H1 (cell line): Measurements from ENCODE around the gene P3H3. TPM values are rescaled to one million over a fixed set of nuclear protein-coding genes. Genes with fewer than 3 reads are reported as not detected.

Source experiments
- CTCF ChIA-PET: fragments of 300-600 bp; sonication (Branson Sonifier 250); formaldehyde crosslinking; loops from one replicate; lab custom pipeline; 2021; ENCODE audit not compliant: partially characterized antibody; lab: Charles Lee
- POLR2A ChIA-PET: fragments of 300-600 bp; sonication (Branson Sonifier 250); formaldehyde crosslinking; loops from one replicate; lab custom pipeline; 2021; ENCODE audit warnings: inconsistent platforms; ENCODE audit not compliant: partially characterized antibody; lab: Charles Lee
- DNase-seq, 2 experiments: peaks; one replicate each; pipeline versions ENCODE4 v3.0.0 to v3.0.0-alpha.2; 2010 to 2022; ENCODE audit warnings: low spot score in 2 of 2, low read depth in 1 of 2, mixed read lengths in 1 of 2
- FAIRE-seq: peaks from 2 replicates; lab custom pipeline; 2011; peaks lifted over from hg19 to GRCh38; lab: Jason Lieb, UNC
- H2AFZ ChIP-seq: 2 replicates; pipeline ENCODE4 v1.8.1; 2012; ENCODE audit warnings: low read length, inconsistent platforms
- H2AK5ac ChIP-seq: 2 replicates; pipeline ENCODE4 v1.6.1; 2013; ENCODE audit warnings: low read depth, low read length
- H2BK120ac ChIP-seq: replicated peaks from 2 replicates; pipeline ENCODE3; 2013; ENCODE audit warnings: low read depth, low read length, inconsistent platforms
- H2BK12ac ChIP-seq: 2 replicates; pipeline ENCODE4 v1.6.1; 2013; ENCODE audit warnings: low read depth, low read length
- H2BK15ac ChIP-seq: 2 replicates; pipeline ENCODE4 v1.6.1; 2013; ENCODE audit warnings: low read length
- H2BK20ac ChIP-seq: 2 replicates; pipeline ENCODE4 v1.6.1; 2013; ENCODE audit warnings: low read length
- H2BK5ac ChIP-seq: 2 replicates; pipeline ENCODE4 v1.6.1; 2013; ENCODE audit warnings: low read depth, low read length
- H3K14ac ChIP-seq: 2 replicates; pipeline ENCODE4 v1.6.1; 2013; ENCODE audit warnings: inconsistent platforms; ENCODE audit not compliant: insufficient read length
- H3K18ac ChIP-seq: 2 replicates; pipeline ENCODE4 v1.6.1; 2013; ENCODE audit warnings: low read length; ENCODE audit errors: extremely low read depth
- H3K23ac ChIP-seq: 2 replicates; pipeline ENCODE4 v1.6.1; 2013; ENCODE audit warnings: inconsistent platforms; ENCODE audit not compliant: insufficient read length
- H3K23me2 ChIP-seq: 2 replicates; pipeline ENCODE4 v1.6.1; 2013; ENCODE audit warnings: low read depth, low read length
- H3K27ac ChIP-seq: 2 replicates; pipeline ENCODE4 v1.6.1; 2011; ENCODE audit warnings: low read depth, low read length, inconsistent platforms
- H3K27me3 ChIP-seq, 4 experiments: replicated peaks in 1 of 4; 1 replicate in 1 of 4; 2 replicates in 3 of 4; pipeline versions ENCODE4 v1.6.1 to v1.8.1; 2011 to 2013; ENCODE audit warnings: low read length in 3 of 4, mild to moderate bottlenecking in 3 of 4, inconsistent platforms in 2 of 4, mixed read lengths in 2 of 4, moderate library complexity in 1 of 4; ENCODE audit not compliant: control insufficient read depth in 3 of 4, insufficient read depth in 3 of 4; ENCODE audit errors: extremely low read depth in 1 of 4
- H3K36me3 ChIP-seq, 4 experiments: 2 replicates each; pipeline versions ENCODE4 v1.6.1 to v1.8.1; 2011 to 2013; ENCODE audit warnings: mild to moderate bottlenecking in 4 of 4, low read length in 3 of 4, moderate library complexity in 2 of 4, control low read depth in 1 of 4, inconsistent platforms in 1 of 4; ENCODE audit not compliant: insufficient read depth in 4 of 4, control insufficient read depth in 2 of 4
- H3K4ac ChIP-seq: replicated peaks from 2 replicates; pipeline ENCODE3; 2013; ENCODE audit warnings: low read length, low read depth, mixed read lengths, inconsistent platforms; ENCODE audit not compliant: insufficient read length
- H3K4me1 ChIP-seq, 4 experiments: replicated peaks in 1 of 4; 1 replicate in 1 of 4; 2 replicates in 3 of 4; pipeline versions ENCODE4 v1.6.1 to v1.8.1; 2011 to 2013; ENCODE audit warnings: low read length in 3 of 4, inconsistent platforms in 2 of 4, mixed read lengths in 1 of 4; ENCODE audit not compliant: insufficient read depth in 4 of 4, control insufficient read depth in 3 of 4
- H3K4me2 ChIP-seq, 2 experiments: 2 replicates each; pipeline versions ENCODE4 v1.6.1 to v1.8.1; 2011 to 2013; ENCODE audit warnings: low read depth in 2 of 2, low read length in 2 of 2, control low read depth in 1 of 2, inconsistent platforms in 1 of 2, mild to moderate bottlenecking in 1 of 2; ENCODE audit not compliant: insufficient read depth in 1 of 2
- H3K4me3 ChIP-seq, 4 experiments: fragments of 200-600, 300-600 bp in 1 of 4; sonication (generic), shearing (Covaris generic), sonication (Bioruptor Twin) in 1 of 4; 2 replicates each; pipeline versions ENCODE4 v1.5.1 to v1.8.1; 2011 to 2016; ENCODE audit warnings: low read length in 4 of 4, low read depth in 3 of 4, control low read depth in 2 of 4, inconsistent platforms in 2 of 4, mild to moderate bottlenecking in 2 of 4, mixed read lengths in 1 of 4, moderate library complexity in 1 of 4; ENCODE audit not compliant: insufficient read depth in 2 of 4; ENCODE audit errors: extremely low read depth in 1 of 4
- H3K56ac ChIP-seq: replicated peaks from 2 replicates; pipeline ENCODE3; 2013; ENCODE audit warnings: low read depth, mild to moderate bottlenecking, mixed read lengths, low read length, inconsistent platforms; ENCODE audit not compliant: insufficient read length
- H3K79me1 ChIP-seq: 2 replicates; pipeline ENCODE4 v1.6.1; 2013; ENCODE audit warnings: low read depth, low read length, control low read depth
- H3K79me2 ChIP-seq, 2 experiments: 2 replicates each; pipeline versions ENCODE4 v1.6.1 to v1.8.1; 2012 to 2013; ENCODE audit warnings: low read length in 2 of 2, mild to moderate bottlenecking in 2 of 2, inconsistent platforms in 1 of 2; ENCODE audit not compliant: insufficient read depth in 2 of 2, control insufficient read depth in 1 of 2
- H3K9ac ChIP-seq, 4 experiments: replicated peaks in 1 of 4; 1 replicate in 1 of 4; 2 replicates in 3 of 4; pipeline versions ENCODE4 v1.6.1 to v1.8.1; 2011 to 2013; ENCODE audit warnings: low read depth in 3 of 4, low read length in 3 of 4, control low read depth in 2 of 4, mild to moderate bottlenecking in 2 of 4, moderate library complexity in 2 of 4, inconsistent platforms in 1 of 4; ENCODE audit errors: extremely low read depth in 1 of 4
- H3K9me3 ChIP-seq, 2 experiments: 2 replicates each; pipeline versions ENCODE4 v1.6.1 to v1.8.1; 2012 to 2013; ENCODE audit warnings: mild to moderate bottlenecking in 2 of 2, moderate library complexity in 2 of 2, control low read depth in 1 of 2, inconsistent platforms in 1 of 2, low read depth in 1 of 2, low read length in 1 of 2, mixed read lengths in 1 of 2; ENCODE audit not compliant: insufficient read depth in 2 of 2
- H4K20me1 ChIP-seq, 2 experiments: replicated peaks in 1 of 2; 2 replicates each; pipeline versions ENCODE3 to v1.8.1; 2011 to 2013; ENCODE audit warnings: inconsistent platforms in 2 of 2, low read length in 2 of 2, mild to moderate bottlenecking in 1 of 2; ENCODE audit not compliant: insufficient read depth in 2 of 2, control insufficient read depth in 1 of 2
- H4K5ac ChIP-seq: 2 replicates; pipeline ENCODE4 v1.6.1; 2013; ENCODE audit warnings: low read length, low read depth, mixed read lengths, inconsistent platforms; ENCODE audit not compliant: insufficient read length
- H4K8ac ChIP-seq: 2 replicates; pipeline ENCODE4 v1.8.0; 2013; ENCODE audit warnings: mild to moderate bottlenecking, moderate library complexity, low read length, inconsistent platforms; ENCODE audit not compliant: insufficient read depth; ENCODE audit errors: extremely low read depth
- H4K91ac ChIP-seq: replicated peaks from 2 replicates; pipeline ENCODE3; 2013; ENCODE audit warnings: low read length, mixed read lengths, inconsistent platforms; ENCODE audit not compliant: insufficient read length
- ATF3 ChIP-seq: IDR thresholded peaks from 2 replicates; pipeline ENCODE4 v1.6.1; 2011; ENCODE audit warnings: low read depth, mild to moderate bottlenecking, low read length; ENCODE audit not compliant: insufficient read depth
- BCL11A ChIP-seq, 2 experiments: IDR thresholded peaks; one replicate each; pipeline ENCODE4 v1.6.1; 2011; ENCODE audit warnings: low read depth in 2 of 2, low read length in 2 of 2, mild to moderate bottlenecking in 2 of 2
- GTF2F1 ChIP-seq: IDR thresholded peaks from 2 replicates; pipeline ENCODE4 v1.6.1; 2012; ENCODE audit warnings: low read depth, low read length, improper control_type of control experiment, borderline replicate concordance
- HDAC2 ChIP-seq, 2 experiments: fragments of 300-600 bp in 1 of 2; sonication (generic) in 1 of 2; IDR thresholded peaks; 2 replicates each; pipeline ENCODE4 v1.6.1; 2011 to 2012; ENCODE audit warnings: low read depth in 2 of 2, low read length in 2 of 2, mild to moderate bottlenecking in 2 of 2, moderate library complexity in 2 of 2, borderline replicate concordance in 1 of 2, inconsistent platforms in 1 of 2
- HDAC6 ChIP-seq: IDR thresholded peaks from one replicate; pipeline ENCODE4 v1.7.1; 2012; ENCODE audit warnings: low read depth, mild to moderate bottlenecking, inconsistent platforms, low read length, moderate library complexity
- MAFK ChIP-seq: IDR thresholded peaks from 2 replicates; pipeline ENCODE4 v1.6.1; 2012; ENCODE audit warnings: low read depth, mild to moderate bottlenecking, improper control_type of control experiment, low read length
- SAP30 ChIP-seq: fragments of 300-600 bp; sonication (generic); IDR thresholded peaks from 2 replicates; pipeline ENCODE4 v1.7.1; 2012; ENCODE audit warnings: low read length, moderate library complexity, mild to moderate bottlenecking, inconsistent platforms; ENCODE audit not compliant: insufficient read depth, insufficient replicate concordance
- SIN3A ChIP-seq, 2 experiments: IDR thresholded peaks in 1 of 2; conservative IDR thresholded peaks in 1 of 2; 2 replicates each; pipeline ENCODE4 v1.6.1; 2011 to 2012; ENCODE audit warnings: low read length in 2 of 2, improper control_type of control experiment in 1 of 2, low read depth in 1 of 2, mild to moderate bottlenecking in 1 of 2
- SUZ12 ChIP-seq: fragments of 200-600 bp; sonication (generic); IDR thresholded peaks from 2 replicates; pipeline ENCODE4 v1.6.1; 2012; ENCODE audit warnings: mild to moderate bottlenecking, inconsistent platforms, low read length, moderate library complexity, mixed read lengths
- TCF12 ChIP-seq: IDR thresholded peaks from 2 replicates; pipeline ENCODE4 v1.6.1; 2011; ENCODE audit warnings: low read depth, mild to moderate bottlenecking, low read length
- WGBS, 2 experiments: shearing (Covaris generic) in 1 of 2; methylation state at CpG; one replicate each; pipeline versions ENCODE4 v1.1.6 to v1.1.7; 2013 to 2015; ENCODE audit warnings: low lambda C conversion rate in 2 of 2, mixed read lengths in 2 of 2, inconsistent platforms in 1 of 2, low coverage in 1 of 2, missing lambda C conversion rate in 1 of 2; ENCODE audit not compliant: insufficient replicate concordance in 2 of 2, insufficient coverage in 1 of 2, insufficient read length in 1 of 2; ENCODE audit errors: extremely low coverage in 1 of 2, missing lambda C conversion rate in 1 of 2; 5-methylcytosine and 5-hydroxymethylcytosine counted together
- polyA plus RNA-seq, 7 experiments: library from polyadenylated mRNA; depleted of rRNA in 3 of 7; stranded (reverse) in 5 of 7; unstranded in 2 of 7; fragments of >200 nt in 5 of 7; fragments of 200-250 nt in 2 of 7; gene quantifications; 1 replicate in 5 of 7; 2 replicates in 1 of 7; 4 replicates in 1 of 7; pipeline versions ENCODE4 v1.2.1 to v1.2.3, GENCODE V29; 2011 to 2013; ENCODE audit warnings: missing spikeins in 2 of 7, mixed read lengths in 2 of 7
- total RNA-seq: library from RNA; stranded (reverse); fragmentation: NEBNext Ultra II Directional; extraction: Animal tissue kit (Norgen Biotek cat#: 25700); gene quantifications from 2 replicates; pipeline ENCODE4 v1.2.1, GENCODE V29; 2021
- TF ChIP-seq, protein P1 (sequence below): IDR thresholded peaks from 2 replicates; pipeline ENCODE4 v1.6.1; 2012; ENCODE audit warnings: inconsistent platforms

P3H3 gene
- total and polyA plus RNA-seq, 2 of the 8 experiments (the other 6 are each of a cell fraction or from before 2014, with no cell fraction given) = 22.9 to 43.5 TPM

DNA sequence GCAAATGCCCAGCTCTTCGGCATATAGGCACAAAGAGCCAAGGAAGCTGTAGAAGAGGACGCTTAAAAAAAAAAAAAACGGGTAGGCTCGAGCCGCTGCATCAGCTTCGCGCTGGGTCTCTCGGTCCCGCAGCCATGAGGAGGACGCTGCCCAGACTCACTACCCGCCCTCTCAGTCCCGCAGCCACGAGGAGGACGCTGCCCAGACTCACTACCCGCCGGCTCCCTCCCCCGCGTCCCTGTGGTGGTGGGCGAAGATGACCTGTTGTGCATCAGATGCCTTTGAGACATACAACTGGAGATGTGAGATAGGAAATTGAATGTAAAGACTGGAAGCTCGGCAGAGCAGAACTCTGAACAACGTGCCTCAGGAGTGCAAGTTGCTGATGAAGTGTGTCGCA, 56.3 kb downstream of the P3H3 start:
- H3K79me1 ChIP-seq = no peaks in the 10 kb centered on the region
- H4K20me1 ChIP-seq = no peaks in the 10 kb centered on the region
- FAIRE-seq (no peak), DNase-seq (no peak)
- H3K4me3 ChIP-seq = no peak overlapping the region
- no peak overlapping the region for H2AK5ac ChIP-seq
- CTCF ChIA-PET = interaction anchor here (1.2 to 3.1 kb wide), 5 partner anchors 8 to 41 kb away, joined by 4 to 18 read pairs (median 4); partner anchors contain the start of gene SPSB2
- no peak overlapping the region for H4K5ac ChIP-seq
- H2BK5ac ChIP-seq = peak overlapping the region; percentile 15
- no peak overlapping the region for H3K56ac ChIP-seq
- no peaks in the 10 kb centered on the region for H3K27me3 ChIP-seq
- no peak overlapping the region for H2AFZ ChIP-seq
- H3K27ac ChIP-seq = no peak overlapping the region
- no peaks in the 10 kb centered on the region for H3K23me2 ChIP-seq
- no peak overlapping the region for H3K9ac ChIP-seq
- peak overlapping the region; percentile 4 for H2BK120ac ChIP-seq
- no peaks in the 10 kb centered on the region for H3K79me2 ChIP-seq
- peak overlapping the region; percentile 51; the same call in 1 of the 2 replicates for H3K18ac ChIP-seq
- H3K23ac ChIP-seq = no peak overlapping the region
- H3K4ac ChIP-seq = no peak overlapping the region
- no peak overlapping the region for H4K91ac ChIP-seq
- 0 out of 2 replicates have a peak overlapping the region, but pooled peaks have one; percentile 17 for H4K8ac ChIP-seq
- H3K14ac ChIP-seq = no peak overlapping the region
- no peaks in the 10 kb centered on the region for H3K9me3 ChIP-seq
- no peak overlapping the region for H2BK15ac ChIP-seq
- H3K36me3 ChIP-seq = peaks cover 0 to 20% (median 1%) of the 10 kb centered on the region in 4 experiments; a peak in 4 of 8 replicates
- H3K4me2 ChIP-seq = no peak overlapping the region
- 93% methylated on average over 21 of the region's 22 CpGs; no CpG with 5 or more reads in 1 of the 2 experiments for WGBS, 2 experiments
- H2BK20ac ChIP-seq = 0 out of 2 replicates have a peak overlapping the region, but pooled peaks have one; percentile 95
- peaks cover 2 to 10% (median 5%) of the 10 kb centered on the region in 4 experiments; a peak in 5 of 7 replicates for H3K4me1 ChIP-seq
- H2BK12ac ChIP-seq = 0 out of 2 replicates have a peak overlapping the region, but pooled peaks have one; percentile 94
- POLR2A ChIA-PET = interaction anchor here (0.6 to 5.7 kb wide), 11 partner anchors 8 to 59 kb away, joined by 3 to 50 read pairs (median 3); partner anchors contain the start of genes C12orf57, CDCA3, RNU7-1 and SPSB2
- no peak for TF ChIP-seq HDAC2 (IDR thresholded peaks at IDR 0.05; ENCODE audit: borderline replicate concordance in 1 of 2, low read depth in 2 of 2, low read length in 2 of 2)
- TF ChIP-seq SAP30 = no peak
- no peak for TF ChIP-seq GTF2F1
- TF ChIP-seq SIN3A (conservative IDR thresholded peaks at IDR 0.05 in 1 of 2, IDR thresholded peaks at IDR 0.05 in 1 of 2; ENCODE audit: low read depth in 1 of 2, low read length in 2 of 2) = no peak
- TF ChIP-seq, protein P1, sequence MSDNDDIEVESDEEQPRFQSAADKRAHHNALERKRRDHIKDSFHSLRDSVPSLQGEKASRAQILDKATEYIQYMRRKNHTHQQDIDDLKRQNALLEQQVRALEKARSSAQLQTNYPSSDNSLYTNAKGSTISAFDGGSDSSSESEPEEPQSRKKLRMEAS = no peak; the same call in 1 of the 2 replicates
- no peak for TF ChIP-seq TCF12
- TF ChIP-seq BCL11A (IDR thresholded peaks at IDR 0.05; ENCODE audit: low read depth in 2 of 2, low read length in 2 of 2) = no peak
- no peak for TF ChIP-seq ATF3
- TF ChIP-seq SUZ12 = no peak
- TF ChIP-seq MAFK = no peak
- no peak for TF ChIP-seq HDAC6
